22Rv1 (cell line): Measurements from ENCODE around the gene CYP4B1.

Source experiments
- ZFX ChIP-seq: fragments of 450-650 bp; IDR thresholded peaks from 2 replicates; pipeline ENCODE4 v1.6.1; 2017; ENCODE audit warnings: antibody characterized with exemption, borderline replicate concordance
- TF ChIP-seq, protein P1 (sequence below): fragments of 450-650 bp; IDR thresholded peaks from 2 replicates; pipeline ENCODE4 v1.5.1; 2017; ENCODE audit warnings: mild to moderate bottlenecking

GRCh38 chr1:46830665-46831322 is 31.9 kb downstream of the CYP4B1 start:
- TF ChIP-seq, protein P1, sequence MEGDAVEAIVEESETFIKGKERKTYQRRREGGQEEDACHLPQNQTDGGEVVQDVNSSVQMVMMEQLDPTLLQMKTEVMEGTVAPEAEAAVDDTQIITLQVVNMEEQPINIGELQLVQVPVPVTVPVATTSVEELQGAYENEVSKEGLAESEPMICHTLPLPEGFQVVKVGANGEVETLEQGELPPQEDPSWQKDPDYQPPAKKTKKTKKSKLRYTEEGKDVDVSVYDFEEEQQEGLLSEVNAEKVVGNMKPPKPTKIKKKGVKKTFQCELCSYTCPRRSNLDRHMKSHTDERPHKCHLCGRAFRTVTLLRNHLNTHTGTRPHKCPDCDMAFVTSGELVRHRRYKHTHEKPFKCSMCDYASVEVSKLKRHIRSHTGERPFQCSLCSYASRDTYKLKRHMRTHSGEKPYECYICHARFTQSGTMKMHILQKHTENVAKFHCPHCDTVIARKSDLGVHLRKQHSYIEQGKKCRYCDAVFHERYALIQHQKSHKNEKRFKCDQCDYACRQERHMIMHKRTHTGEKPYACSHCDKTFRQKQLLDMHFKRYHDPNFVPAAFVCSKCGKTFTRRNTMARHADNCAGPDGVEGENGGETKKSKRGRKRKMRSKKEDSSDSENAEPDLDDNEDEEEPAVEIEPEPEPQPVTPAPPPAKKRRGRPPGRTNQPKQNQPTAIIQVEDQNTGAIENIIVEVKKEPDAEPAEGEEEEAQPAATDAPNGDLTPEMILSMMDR: no peak
- TF ChIP-seq ZFX: no peak
